Esophagus squamous epithelium (tissue), 4 donors: ENCODE data around the gene GRK1.

Source experiments
- CTCF ChIP-seq, 6 experiments: fragments of 450-650 bp in 4 of 6; fragments of 200-600 bp in 2 of 6; sonication (generic) in 2 of 6; IDR thresholded peaks; one replicate each; pipeline ENCODE4 v1.5.1; 2016 to 2019; ENCODE audit warnings: antibody characterized with exemption in 6 of 6, mild to moderate bottlenecking in 4 of 6, moderate library complexity in 4 of 6
- POLR2A ChIP-seq, 4 donors: fragments of 450-650 bp; IDR thresholded peaks; one replicate each; pipeline ENCODE4 v1.6.1; 2017; ENCODE audit warnings: antibody characterized with exemption in 4 of 4, mild to moderate bottlenecking in 4 of 4, moderate library complexity in 3 of 4

DNA sequence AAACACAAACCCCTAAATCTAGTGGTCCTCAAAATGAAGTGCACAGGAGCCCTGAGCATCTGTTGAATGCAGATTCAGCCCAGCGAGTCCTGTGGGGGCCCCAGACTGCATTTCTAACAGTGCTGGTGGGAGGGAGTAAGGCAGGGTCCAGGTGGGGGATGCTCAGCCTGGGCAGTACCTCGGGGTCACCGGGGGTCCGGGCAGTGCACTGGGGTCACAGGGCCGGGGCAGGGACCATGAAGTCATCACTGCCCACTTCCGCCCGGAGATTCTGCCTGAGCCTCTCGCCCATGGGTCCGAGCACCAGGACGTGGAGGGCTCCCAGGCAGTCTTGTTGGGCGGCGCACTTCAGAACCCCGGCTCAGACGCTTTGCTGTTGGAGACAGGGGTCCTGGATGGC lies 8.2 kb upstream of the GRK1 start:
- no peak for TF ChIP-seq CTCF (IDR thresholded peaks at IDR 0.05)
- no peak for TF ChIP-seq POLR2A (IDR thresholded peaks at IDR 0.05)
